Loucy (cell line): ENCODE data around the gene TUBA8.

Source experiments
- H2AFZ ChIP-seq: fragments of 200-600 bp; sonication (generic); 2 replicates; pipeline ENCODE4 v1.6.0; 2016; ENCODE audit warnings: antibody characterized with exemption, mild to moderate bottlenecking, low read length, moderate library complexity
- H3F3A ChIP-seq: fragments of 200-600 bp; 2 replicates; pipeline ENCODE4 v1.6.0; 2016; ENCODE audit warnings: antibody characterized with exemption, low read depth, mild to moderate bottlenecking
- H3K27me3 ChIP-seq: fragments of 200-600 bp; sonication (generic); 2 replicates; pipeline ENCODE4 v1.6.1; 2014; ENCODE audit warnings: low read length, mild to moderate bottlenecking; ENCODE audit not compliant: insufficient read depth, poor library complexity, severe bottlenecking
- H3K36me3 ChIP-seq: fragments of 200-600 bp; sonication (generic); 2 replicates; pipeline ENCODE4 v1.6.1; 2016; ENCODE audit warnings: low read length; ENCODE audit not compliant: insufficient read depth
- H3K4me1 ChIP-seq: fragments of 200-600 bp; sonication (generic); 2 replicates; pipeline ENCODE4 v1.5.1; 2014; ENCODE audit warnings: low read length, mild to moderate bottlenecking; ENCODE audit not compliant: insufficient read depth, poor library complexity, severe bottlenecking
- H3K4me2 ChIP-seq: fragments of 200-600 bp; sonication (generic); 2 replicates; pipeline ENCODE4 v1.6.0; 2014; ENCODE audit warnings: antibody characterized with exemption, low read length, low read depth, mild to moderate bottlenecking; ENCODE audit not compliant: poor library complexity, severe bottlenecking
- H3K4me3 ChIP-seq: fragments of 200-600 bp; sonication (generic); 2 replicates; pipeline ENCODE4 v1.5.1; 2014; ENCODE audit warnings: low read length, mild to moderate bottlenecking, mixed read lengths; ENCODE audit not compliant: poor library complexity, severe bottlenecking
- H3K79me2 ChIP-seq: fragments of 200-600 bp; sonication (generic); 2 replicates; pipeline ENCODE4 v1.6.1; 2014; ENCODE audit warnings: low read length; ENCODE audit not compliant: insufficient read depth
- H3K9ac ChIP-seq: fragments of 200-600 bp; sonication (generic); 2 replicates; pipeline ENCODE4 v1.6.0; 2014; ENCODE audit warnings: mild to moderate bottlenecking, low read depth, low read length, moderate library complexity; ENCODE audit not compliant: poor library complexity, severe bottlenecking
- H3K9me2 ChIP-seq: fragments of 200-600 bp; sonication (generic); replicated peaks from 2 replicates; pipeline ENCODE4 v1.6.1; 2016; ENCODE audit warnings: low read depth, low read length, mixed read lengths
- H3K9me3 ChIP-seq: fragments of 200-600 bp; sonication (generic); 2 replicates; pipeline ENCODE4 v1.6.1; 2014; ENCODE audit warnings: mild to moderate bottlenecking, antibody characterized with exemption, low read length, low read depth; ENCODE audit not compliant: insufficient read depth
- H4K20me1 ChIP-seq: fragments of 200-600 bp; sonication (generic); 2 replicates; pipeline ENCODE4 v1.6.0; 2014; ENCODE audit warnings: antibody characterized with exemption, low read length, mild to moderate bottlenecking; ENCODE audit not compliant: insufficient read depth, poor library complexity, severe bottlenecking
- CTCF ChIP-seq: fragments of 200-600 bp; sonication (generic); conservative IDR thresholded peaks from 2 replicates; pipeline ENCODE4 v1.5.1; 2014; ENCODE audit warnings: mild to moderate bottlenecking, antibody characterized with exemption, low read length
- EZH2phosphoT487 ChIP-seq: fragments of 200-600 bp; IDR thresholded peaks from 2 replicates; pipeline ENCODE4 v1.6.1; 2018; ENCODE audit warnings: antibody characterized with exemption, mild to moderate bottlenecking, moderate library complexity, borderline replicate concordance

Gene TUBA8

GRCh38 chr22:18064636-18065035, 46.0 kb upstream of the TUBA8 start:
- no peak overlapping the region for H3K4me2 ChIP-seq
- no peaks in the 10 kb centered on the region for H3K36me3 ChIP-seq
- no peak for TF ChIP-seq CTCF
- no peak for TF ChIP-seq EZH2phosphoT487
- no peaks in the 10 kb centered on the region for H3K9me2 ChIP-seq
- H2AFZ ChIP-seq = no peak overlapping the region
- H3K4me1 ChIP-seq = no peaks in the 10 kb centered on the region
- H3K4me3 ChIP-seq = no peak overlapping the region
- H3F3A ChIP-seq = no peaks in the 10 kb centered on the region
- H4K20me1 ChIP-seq = no peaks in the 10 kb centered on the region
- no peaks in the 10 kb centered on the region for H3K9me3 ChIP-seq
- no peak overlapping the region for H3K9ac ChIP-seq
- no peaks in the 10 kb centered on the region for H3K27me3 ChIP-seq
- H3K79me2 ChIP-seq = no peaks in the 10 kb centered on the region

GRCh38 chr22:18065256-18065655, 45.4 kb upstream of the TUBA8 start:
- Histone ChIP-seq H3K9me3 (no peaks in the 10 kb centered on the region), H3K4me2 (no peak overlapping the region), H3K9ac (no peak overlapping the region), H3F3A (no peaks in the 10 kb centered on the region), H3K4me3 (no peak overlapping the region), H3K4me1 (no peaks in the 10 kb centered on the region), H3K36me3 (no peaks in the 10 kb centered on the region), H2AFZ (no peak overlapping the region), H3K79me2 (no peaks in the 10 kb centered on the region), H3K27me3 (no peaks in the 10 kb centered on the region), H4K20me1 (no peaks in the 10 kb centered on the region), H3K9me2 (no peaks in the 10 kb centered on the region)
- TF ChIP-seq EZH2phosphoT487 (no peak), CTCF (no peak)

GRCh38 chr22:18066181-18066859, 44.3 kb upstream of the TUBA8 start:
- H3K36me3 ChIP-seq = no peaks in the 10 kb centered on the region
- H4K20me1 ChIP-seq = no peaks in the 10 kb centered on the region
- H3K9me3 ChIP-seq = no peaks in the 10 kb centered on the region
- H3K9ac ChIP-seq = no peak overlapping the region
- H3K27me3 ChIP-seq = no peaks in the 10 kb centered on the region
- no peaks in the 10 kb centered on the region for H3K4me1 ChIP-seq
- no peak overlapping the region for H3K4me2 ChIP-seq
- no peaks in the 10 kb centered on the region for H3K9me2 ChIP-seq
- TF ChIP-seq EZH2phosphoT487 (no peak), CTCF (no peak)
- no peaks in the 10 kb centered on the region for H3F3A ChIP-seq
- no peak overlapping the region for H3K4me3 ChIP-seq
- H2AFZ ChIP-seq = no peak overlapping the region
- H3K79me2 ChIP-seq = no peaks in the 10 kb centered on the region
